Rectal smooth muscle tissue (tissue), 1 donor: ENCODE results near the gene HEY2.
"Not testable (repeated sequence)": the region's sequence is repeated elsewhere in the genome, so short reads cannot be mapped to it uniquely, and the experiment has no call there.

Experiments
- H3K27ac ChIP-seq: one replicate; pipeline ENCODE4 v1.7.0; 2013; ENCODE audit warnings: low read depth, low read length, inconsistent platforms
- H3K27me3 ChIP-seq: one replicate; pipeline ENCODE4 v1.7.0; 2013; ENCODE audit warnings: low read length; ENCODE audit not compliant: control insufficient read depth, insufficient read depth
- H3K36me3 ChIP-seq: one replicate; pipeline ENCODE4 v1.7.0; 2013; ENCODE audit warnings: low read length; ENCODE audit not compliant: control insufficient read depth, insufficient read depth
- H3K4me1 ChIP-seq: one replicate; pipeline ENCODE4 v1.7.0; 2013; ENCODE audit warnings: low read length; ENCODE audit not compliant: control insufficient read depth, insufficient read depth
- H3K4me3 ChIP-seq: one replicate; pipeline ENCODE4 v1.7.0; 2013; ENCODE audit warnings: low read length
- H3K9ac ChIP-seq: one replicate; pipeline ENCODE4 v1.7.0; 2013; ENCODE audit warnings: low read length

The HEY2 gene

DNA sequence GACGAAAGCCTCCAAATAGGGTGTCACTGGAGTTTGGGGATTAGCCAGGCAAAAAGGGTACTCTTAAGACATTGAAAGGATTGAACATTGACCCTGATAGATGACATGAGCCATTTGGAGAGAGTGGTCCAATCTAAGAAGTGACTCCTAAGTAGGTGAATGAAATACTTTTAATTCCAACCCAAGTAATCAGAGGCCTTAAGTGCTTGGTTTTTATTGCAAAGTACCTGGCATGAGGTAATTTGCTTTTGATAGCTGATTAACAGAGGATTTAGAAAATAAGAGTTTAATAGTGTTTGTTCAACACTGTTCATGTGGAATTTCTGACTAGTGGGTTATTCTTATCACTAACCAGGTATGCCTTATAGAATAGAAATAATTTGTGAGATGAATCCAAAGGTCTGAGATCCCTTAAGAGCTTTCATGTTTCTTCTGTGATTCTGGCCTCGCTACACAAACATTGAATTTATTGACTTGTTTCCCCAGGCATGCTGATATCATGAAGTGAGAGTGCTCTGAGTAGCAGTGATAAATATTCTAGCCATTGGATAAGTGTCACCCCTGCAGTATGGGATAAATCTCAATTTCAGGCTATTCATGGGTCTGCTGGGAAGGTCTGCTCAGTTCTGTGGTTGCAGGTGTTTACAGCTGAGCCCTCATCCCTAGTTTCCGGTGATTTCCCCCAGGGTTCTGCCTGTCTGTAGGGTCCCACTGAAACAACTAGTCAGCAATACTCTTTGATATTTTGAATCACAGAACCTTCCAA lies 47.9 kb downstream of the HEY2 start:
- no peaks in the 10 kb centered on the region for H3K4me1 ChIP-seq
- H3K36me3 ChIP-seq = no peaks in the 10 kb centered on the region
- no peak overlapping the region for H3K9ac ChIP-seq
- no peaks in the 10 kb centered on the region for H3K27me3 ChIP-seq
- no peak overlapping the region for H3K4me3 ChIP-seq
- H3K27ac ChIP-seq = no peak overlapping the region

DNA sequence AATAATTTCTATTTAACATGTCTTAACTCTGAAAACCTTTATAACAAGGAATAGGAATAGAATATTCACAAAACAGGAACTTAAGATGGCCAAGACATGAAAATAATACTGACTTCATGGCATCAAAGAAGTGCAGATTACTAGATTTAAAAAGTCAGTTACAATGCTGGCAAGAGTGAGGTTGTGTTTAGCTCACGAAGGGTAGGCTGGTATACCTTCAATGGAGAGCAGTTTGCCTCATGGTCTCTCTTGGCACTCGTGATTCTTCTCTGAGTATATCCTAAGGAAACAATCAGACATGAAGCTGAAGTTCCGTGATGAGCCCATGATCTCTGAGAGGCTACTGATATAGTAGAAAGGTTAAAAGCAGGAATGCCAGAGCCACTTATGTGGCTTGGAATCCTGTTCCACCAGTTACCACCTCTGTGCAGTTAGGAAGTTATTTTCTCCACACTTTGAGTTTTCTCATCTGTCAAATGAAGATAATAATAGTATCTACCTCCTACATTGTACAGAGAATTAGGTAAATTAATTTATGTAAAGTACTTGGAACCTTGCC lies 48.5 kb downstream of the HEY2 start:
- Histone ChIP-seq H3K4me3 (no peak overlapping the region), H3K27ac (no peak overlapping the region)

DNA sequence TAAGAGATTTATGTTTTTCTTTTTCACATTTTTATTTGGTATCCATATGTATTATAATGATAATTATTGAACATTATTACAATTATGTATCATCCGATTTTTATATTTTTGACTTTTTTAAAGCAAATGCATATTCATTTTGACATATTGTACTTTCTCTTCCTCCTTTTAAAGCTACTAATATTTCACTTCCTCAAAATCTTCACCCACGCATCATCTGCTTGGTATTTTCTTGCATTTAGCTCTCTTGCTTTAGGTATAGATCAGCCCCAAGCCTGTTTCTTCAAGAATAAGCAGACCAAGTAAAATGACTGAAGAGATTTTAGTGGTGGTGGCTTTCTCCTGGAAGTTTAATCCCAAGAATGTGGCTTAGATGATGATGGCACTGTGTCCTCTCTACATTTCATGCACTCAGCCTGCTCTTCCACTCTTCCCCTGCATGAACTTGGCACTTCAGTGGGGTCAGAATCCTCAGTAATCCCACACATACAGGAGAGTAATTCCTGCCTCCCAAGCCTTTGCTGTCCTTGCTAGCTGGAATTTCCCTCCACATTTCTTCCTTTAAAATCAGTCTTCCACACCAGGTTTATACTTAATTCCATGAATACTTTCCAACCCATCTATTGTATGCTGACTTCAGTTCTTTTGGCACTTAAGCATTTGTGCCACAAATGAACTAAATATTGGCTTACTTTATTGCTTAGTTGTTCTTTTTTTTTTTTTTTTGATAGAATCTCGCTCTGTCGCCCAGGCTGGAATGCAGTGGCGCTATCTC lies 49.5 kb downstream of the HEY2 start:
- H3K27ac ChIP-seq = no peak overlapping the region
- H3K9ac ChIP-seq = no peak overlapping the region

More for the DNA sequence above, 48.5 kb downstream of the HEY2 start:
- Histone ChIP-seq H3K36me3 (no peaks in the 10 kb centered on the region), H3K27me3 (no peaks in the 10 kb centered on the region), H3K9ac (no peak overlapping the region), H3K4me1 (no peaks in the 10 kb centered on the region)

DNA sequence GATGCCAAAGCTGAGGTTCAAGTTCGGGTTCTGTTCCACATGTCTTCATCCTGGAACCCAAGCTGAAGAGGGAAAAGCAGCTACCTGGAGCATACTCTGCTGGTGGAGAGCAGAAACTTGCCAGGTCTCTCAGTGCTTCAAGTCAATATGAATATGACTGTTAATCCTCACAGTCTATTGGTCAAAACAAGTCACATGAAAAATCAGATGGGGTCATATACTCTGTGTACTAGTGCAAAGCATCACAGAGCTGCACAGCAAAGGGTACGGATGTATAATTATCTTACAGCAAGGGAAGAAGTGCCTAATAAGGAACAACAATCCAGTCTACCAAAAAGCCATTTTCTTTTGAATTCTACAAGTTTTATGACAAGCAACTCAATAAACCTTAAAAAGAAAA lies 53.0 kb downstream of the HEY2 start:
- no peaks in the 10 kb centered on the region for H3K27me3 ChIP-seq
- H3K27ac ChIP-seq = no peak overlapping the region
- no peak overlapping the region for H3K9ac ChIP-seq
- no peak overlapping the region for H3K4me3 ChIP-seq
- H3K4me1 ChIP-seq = no peaks in the 10 kb centered on the region
- H3K36me3 ChIP-seq = no peaks in the 10 kb centered on the region

More for the DNA sequence above, 49.5 kb downstream of the HEY2 start:
- no peak overlapping the region for H3K4me3 ChIP-seq
- no peaks in the 10 kb centered on the region for H3K27me3 ChIP-seq
- H3K4me1 ChIP-seq = no peaks in the 10 kb centered on the region
- H3K36me3 ChIP-seq = no peaks in the 10 kb centered on the region

DNA sequence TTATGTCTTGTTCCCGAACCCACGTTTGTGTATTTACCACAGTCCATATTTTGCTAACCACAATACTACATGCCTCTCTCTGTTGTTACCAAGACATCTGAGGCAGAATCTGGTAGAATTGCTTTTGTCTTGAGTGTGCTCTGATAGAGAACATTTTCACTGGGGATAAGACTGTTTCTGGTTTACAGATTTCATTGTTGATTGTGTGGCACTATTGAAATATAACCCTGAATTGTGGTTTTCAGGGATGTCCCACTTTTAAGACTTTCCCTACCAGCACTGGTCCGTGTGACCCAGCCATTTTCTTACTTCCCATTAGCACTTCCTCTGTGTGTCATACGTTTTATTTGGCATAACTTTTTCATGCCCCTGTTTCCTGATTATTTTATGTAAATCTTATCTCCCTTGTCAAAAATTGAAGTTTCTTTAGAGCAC lies 53.5 kb downstream of the HEY2 start:
- Histone ChIP-seq H3K36me3 (no peaks in the 10 kb centered on the region), H3K4me3 (no peak overlapping the region), H3K27me3 (no peaks in the 10 kb centered on the region), H3K9ac (no peak overlapping the region), H3K4me1 (no peaks in the 10 kb centered on the region), H3K27ac (no peak overlapping the region)

DNA sequence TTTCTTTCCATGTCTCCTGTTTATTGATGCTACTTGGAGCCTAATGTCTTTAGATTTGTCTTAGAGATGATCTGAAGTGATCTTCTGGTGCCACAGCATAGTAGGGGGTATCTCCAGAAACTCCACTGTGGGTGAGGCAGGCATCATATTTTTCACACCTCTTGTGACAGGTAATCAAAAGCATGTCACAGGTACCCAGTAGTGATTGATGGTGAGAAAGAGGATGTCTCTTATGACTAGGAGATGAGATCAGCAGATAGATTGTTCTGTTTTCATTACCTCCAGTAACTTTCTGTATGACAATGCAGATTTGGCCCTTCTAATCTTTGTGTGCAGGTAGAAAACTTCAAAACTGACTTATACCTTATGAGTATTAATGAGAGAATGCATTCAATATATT lies 54.8 kb downstream of the HEY2 start:
- H3K4me1 ChIP-seq = no peaks in the 10 kb centered on the region
- H3K36me3 ChIP-seq = no peaks in the 10 kb centered on the region
- no peak overlapping the region for H3K9ac ChIP-seq
- H3K4me3 ChIP-seq = no peak overlapping the region
- H3K27ac ChIP-seq = no peak overlapping the region
- H3K27me3 ChIP-seq = no peaks in the 10 kb centered on the region

DNA sequence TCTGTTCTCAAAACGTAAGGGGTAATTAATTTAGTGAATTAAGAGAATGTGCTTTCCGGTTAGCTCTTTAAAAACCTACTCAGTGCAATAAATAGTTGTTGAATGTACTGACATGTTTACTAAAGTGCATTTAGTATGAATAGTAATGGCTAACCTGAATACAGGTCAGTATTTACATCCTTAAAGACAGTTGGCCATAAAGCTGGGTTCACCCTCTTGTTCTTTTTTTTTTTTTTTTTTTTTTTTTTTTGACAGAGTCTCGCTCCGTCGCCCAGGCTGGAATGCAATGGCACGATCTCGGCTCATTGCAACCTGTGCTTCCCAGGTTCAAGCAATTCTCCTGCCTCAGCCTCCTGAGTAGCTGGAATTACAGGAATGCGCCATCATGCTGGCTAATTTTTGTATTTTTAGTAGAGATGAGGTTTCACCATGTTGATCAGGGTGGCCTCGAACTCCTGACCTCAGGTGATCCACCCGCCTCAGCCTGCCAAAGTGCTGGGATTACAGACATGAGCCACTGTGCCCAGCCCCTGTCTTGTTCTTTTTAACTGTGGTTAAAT lies 55.5 kb downstream of the HEY2 start:
- not testable (repeated sequence) for H3K4me3 ChIP-seq, H3K36me3 ChIP-seq, H3K27me3 ChIP-seq, H3K9ac ChIP-seq, H3K27ac ChIP-seq, H3K4me1 ChIP-seq

DNA sequence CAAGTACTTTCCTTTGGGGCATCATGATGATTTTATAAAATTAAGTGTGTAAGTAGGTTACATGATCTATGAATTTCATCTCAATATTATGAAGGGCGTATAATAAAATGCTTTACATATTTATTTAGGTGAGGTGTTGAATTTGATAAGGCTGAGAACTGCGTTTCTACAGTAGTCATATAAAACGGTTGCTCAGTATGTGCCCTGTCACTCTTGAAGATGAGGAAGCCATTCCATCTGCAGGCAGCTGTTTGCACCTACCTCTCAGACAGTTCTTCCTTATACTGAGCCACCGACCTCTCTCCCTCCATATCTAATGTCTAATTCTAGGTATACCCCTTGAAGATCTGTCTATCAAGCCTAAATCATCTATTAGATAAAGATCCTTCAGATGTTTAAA lies 57.4 kb downstream of the HEY2 start:
- Histone ChIP-seq H3K4me3 (no peak overlapping the region), H3K27me3 (no peaks in the 10 kb centered on the region), H3K27ac (no peak overlapping the region), H3K9ac (no peak overlapping the region), H3K36me3 (no peaks in the 10 kb centered on the region), H3K4me1 (no peaks in the 10 kb centered on the region)

DNA sequence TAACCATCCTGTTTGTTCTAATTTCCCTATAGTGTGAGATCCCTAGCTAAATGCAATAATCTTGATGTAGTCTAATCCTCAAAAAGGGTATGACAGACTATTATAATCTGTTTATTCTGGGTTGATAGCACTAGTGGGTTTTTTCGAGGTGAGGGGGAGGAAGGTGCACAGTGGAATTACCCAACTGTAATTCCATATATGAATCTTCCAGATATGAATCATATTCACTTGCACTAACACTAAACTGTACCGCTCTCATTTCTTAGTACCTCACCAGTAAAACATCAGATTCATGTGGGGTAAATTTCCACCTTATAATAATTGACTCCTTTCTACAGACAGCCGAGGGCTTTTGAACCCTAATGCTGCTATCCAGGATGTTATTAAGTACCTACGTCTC lies 57.9 kb downstream of the HEY2 start:
- Histone ChIP-seq H3K27ac (no peak overlapping the region), H3K4me1 (no peaks in the 10 kb centered on the region)

DNA sequence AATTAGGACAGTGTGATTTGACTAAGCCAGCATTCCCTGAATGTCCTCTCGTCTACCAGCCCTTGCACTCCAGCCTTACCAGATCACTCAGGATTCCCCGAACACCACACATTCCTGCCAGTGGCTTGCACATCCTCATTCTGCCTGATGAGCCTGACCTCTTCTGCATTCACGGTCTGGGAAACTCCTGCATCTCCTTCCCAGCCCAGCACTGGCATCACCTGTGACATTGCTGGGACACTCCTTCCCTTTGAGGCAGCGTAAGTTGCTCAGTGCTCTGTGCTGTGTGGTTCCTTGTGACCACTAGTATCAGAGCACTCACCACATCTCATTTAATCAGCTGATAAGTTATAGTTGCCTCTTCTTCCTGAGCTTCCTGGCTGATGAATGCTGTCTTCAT lies 58.6 kb downstream of the HEY2 start:
- no peaks in the 10 kb centered on the region for H3K27me3 ChIP-seq
- no peak overlapping the region for H3K4me3 ChIP-seq
- no peak overlapping the region for H3K27ac ChIP-seq
- H3K4me1 ChIP-seq = peaks cover 4% of the 10 kb centered on the region
- H3K36me3 ChIP-seq = no peaks in the 10 kb centered on the region
- no peak overlapping the region for H3K9ac ChIP-seq

More for the DNA sequence above, 57.9 kb downstream of the HEY2 start:
- no peaks in the 10 kb centered on the region for H3K27me3 ChIP-seq
- no peak overlapping the region for H3K9ac ChIP-seq
- H3K36me3 ChIP-seq = no peaks in the 10 kb centered on the region
- H3K4me3 ChIP-seq = no peak overlapping the region

DNA sequence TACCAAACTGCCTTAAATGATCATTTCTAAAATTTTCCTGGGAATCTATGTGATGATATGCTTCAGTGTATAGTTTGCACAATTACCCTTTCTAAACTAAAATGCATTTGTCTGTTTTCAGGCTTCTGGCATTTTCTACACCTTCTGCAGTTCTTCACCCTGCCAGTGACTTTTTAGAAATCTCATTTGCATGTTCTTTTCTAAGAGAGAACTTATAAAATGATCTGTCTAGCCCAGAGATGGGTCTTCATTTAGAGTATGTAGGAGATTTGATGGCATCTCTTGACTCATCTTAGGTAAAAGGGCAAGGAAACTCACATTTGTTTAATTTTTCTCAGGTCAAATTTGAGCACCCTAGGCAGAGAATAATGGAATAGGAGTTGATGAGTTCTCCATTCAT lies 59.2 kb downstream of the HEY2 start:
- H3K9ac ChIP-seq = no peak overlapping the region
- peaks cover 4% of the 10 kb centered on the region for H3K4me1 ChIP-seq
- no peaks in the 10 kb centered on the region for H3K36me3 ChIP-seq
- no peak overlapping the region for H3K27ac ChIP-seq
- no peak overlapping the region for H3K4me3 ChIP-seq
- no peaks in the 10 kb centered on the region for H3K27me3 ChIP-seq

DNA sequence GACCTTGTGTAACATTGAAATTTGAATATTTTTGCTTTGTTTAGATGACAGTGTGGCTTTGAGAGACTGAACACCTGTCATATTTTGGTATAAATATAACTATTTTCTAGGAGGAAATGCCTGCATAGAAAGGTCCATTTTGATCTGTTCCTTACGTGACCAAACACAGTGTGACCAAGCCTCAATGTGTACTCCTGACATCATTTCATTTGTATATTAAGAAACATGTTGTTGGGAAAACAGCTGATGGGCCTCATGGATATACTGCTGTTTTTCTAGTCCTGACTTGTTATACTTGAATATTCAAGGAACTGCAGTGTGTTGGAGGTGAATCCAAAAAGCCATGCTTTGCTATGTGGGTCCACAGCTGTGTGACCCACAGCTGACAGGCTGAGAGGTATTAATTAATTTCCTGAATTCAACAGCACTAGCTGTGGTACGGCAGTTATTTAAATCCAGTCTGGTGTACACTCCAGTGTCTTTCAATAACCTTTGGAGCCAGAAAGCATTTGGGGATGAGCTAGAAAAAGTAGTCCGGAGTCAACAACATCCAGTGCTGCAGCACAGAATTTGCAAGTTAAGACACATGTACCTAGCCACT lies 60.2 kb downstream of the HEY2 start:
- Histone ChIP-seq H3K4me1 (peaks cover 4% of the 10 kb centered on the region), H3K4me3 (no peak overlapping the region), H3K36me3 (no peaks in the 10 kb centered on the region), H3K27ac (no peak overlapping the region), H3K27me3 (no peaks in the 10 kb centered on the region), H3K9ac (no peak overlapping the region)
